Ammon's horn (tissue), 1 donor: ENCODE data around the gene OR2A7.
"Not testable (repeated sequence)": the region's sequence is repeated elsewhere in the genome, so short reads cannot be mapped to it uniquely, and the experiment has no call there.

Experiments
- DNase-seq: peaks from one replicate; pipeline ENCODE4 v3.0.0-alpha.2; 2016; ENCODE audit warnings: low spot score

Gene OR2A7, protein sequence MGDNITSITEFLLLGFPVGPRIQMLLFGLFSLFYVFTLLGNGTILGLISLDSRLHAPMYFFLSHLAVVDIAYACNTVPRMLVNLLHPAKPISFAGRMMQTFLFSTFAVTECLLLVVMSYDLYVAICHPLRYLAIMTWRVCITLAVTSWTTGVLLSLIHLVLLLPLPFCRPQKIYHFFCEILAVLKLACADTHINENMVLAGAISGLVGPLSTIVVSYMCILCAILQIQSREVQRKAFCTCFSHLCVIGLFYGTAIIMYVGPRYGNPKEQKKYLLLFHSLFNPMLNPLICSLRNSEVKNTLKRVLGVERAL

DNA sequence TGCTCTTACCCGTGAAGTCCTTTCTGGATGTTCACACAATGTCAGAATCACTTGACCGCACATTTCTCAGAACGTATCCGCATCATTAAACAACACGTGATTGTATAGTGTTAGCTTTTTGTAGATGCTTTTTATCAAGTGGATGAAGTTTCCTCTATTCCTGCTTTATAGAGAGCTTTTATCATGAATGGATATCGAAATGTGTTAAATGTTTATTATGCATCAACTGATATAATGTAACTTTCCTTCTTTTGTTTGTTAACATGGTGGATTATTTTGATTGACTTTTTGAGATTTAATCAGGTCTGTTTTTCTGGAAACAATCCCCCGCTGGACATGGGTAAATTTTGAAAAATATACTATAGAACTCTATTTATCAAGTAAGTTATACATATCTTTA is at the start of gene OR2A7:
TSS of gene OR2A7 (minus strand) at position 101 of the 400 bp plus-strand sequence. CDS start 5,164 bp downstream, outside the sequence.
- DNase-seq, result not testable (repeated sequence)

GRCh38 chr7:144311872-144312469 is 47.4 kb upstream of the OR2A7 start, which contains the start of gene OR2A1:
TSS of gene OR2A1 (plus strand) at chr7:144312419. CDS start at chr7:144318125, 5,706 bp downstream.
- DNase-seq, result not testable (repeated sequence)

DNA sequence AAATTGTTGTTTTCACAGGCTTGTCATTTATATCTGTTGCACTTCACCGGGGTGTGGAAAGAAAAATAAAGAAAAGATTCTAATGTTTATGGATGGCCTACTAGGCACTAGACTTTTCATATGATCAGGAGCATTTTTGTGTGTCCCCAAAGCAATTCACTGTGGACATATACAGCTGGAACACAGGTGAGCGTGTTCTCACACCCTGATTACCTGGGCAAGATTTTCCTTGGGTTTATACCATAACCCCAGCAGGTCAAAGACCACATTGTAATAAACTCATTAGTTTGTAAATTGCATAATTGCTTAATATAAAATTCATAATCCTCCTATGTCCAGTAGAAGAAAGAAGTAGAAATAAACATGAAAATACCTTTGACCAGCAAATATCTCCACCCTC is 46.6 kb upstream of the OR2A7 start:
- DNase-seq, result not testable (repeated sequence)

GRCh38 chr7:144309702-144310101 is 45.1 kb upstream of the OR2A7 start:
- DNase-seq, result not testable (repeated sequence)

- not testable (repeated sequence) for DNase-seq
Observed at GRCh38 chr7:144305156-144305555, 40.6 kb upstream of the OR2A7 start.

DNA sequence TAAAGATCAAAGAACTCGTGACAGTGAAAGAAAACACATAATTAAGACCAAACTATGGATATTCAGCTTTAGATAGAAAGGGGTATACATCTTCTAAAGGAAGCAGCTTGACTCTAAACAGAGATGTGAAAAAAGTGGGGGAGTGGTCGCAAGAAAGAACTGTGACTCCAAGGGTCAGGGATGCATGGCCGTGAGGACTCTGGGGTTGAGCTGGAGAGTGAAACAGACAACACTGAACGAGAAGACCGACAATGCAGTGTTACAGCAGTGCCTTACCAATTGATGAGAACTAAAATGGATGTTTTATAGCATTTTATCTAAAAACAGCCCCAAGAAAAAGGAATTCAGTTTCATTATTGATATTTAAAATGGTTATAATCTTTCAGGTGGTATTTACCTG is 39.0 kb upstream of the OR2A7 start:
- DNase-seq, result not testable (repeated sequence)

- not testable (repeated sequence) for DNase-seq
Observed at GRCh38 chr7:144302578-144303303, 38.1 kb upstream of the OR2A7 start.

- DNase-seq, result not testable (repeated sequence)
Observed at GRCh38 chr7:144293794-144294499, 29.4 kb upstream of the OR2A7 start.

GRCh38 chr7:144292384-144293161 is 28.0 kb upstream of the OR2A7 start:
- DNase-seq, result not testable (repeated sequence)

- not testable (repeated sequence) for DNase-seq
Observed at GRCh38 chr7:144291607-144292006, 27.0 kb upstream of the OR2A7 start.

- not testable (repeated sequence) for DNase-seq
Observed at GRCh38 chr7:144287171-144287784, 22.7 kb upstream of the OR2A7 start.

DNA sequence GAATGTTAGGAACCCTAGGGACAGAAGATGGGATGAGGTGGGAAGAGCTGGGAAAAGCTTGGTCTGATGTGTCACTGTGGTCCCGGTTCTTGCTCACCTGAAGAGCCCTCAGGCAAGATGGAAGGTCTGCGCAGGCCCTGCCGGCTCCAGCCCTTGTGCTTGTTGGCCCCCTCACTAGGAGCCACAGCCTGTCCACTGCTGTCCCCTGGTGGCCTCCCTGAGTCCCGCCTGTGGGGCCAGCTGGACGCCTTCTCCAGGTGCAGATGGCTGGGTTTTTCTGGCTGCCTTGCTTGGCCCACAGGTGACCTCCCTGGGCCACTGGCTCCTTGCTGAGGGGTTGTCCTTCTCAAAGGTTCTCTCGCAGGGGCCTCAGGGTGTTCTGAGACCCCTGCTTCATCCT is 19.1 kb upstream of the OR2A7 start:
- DNase-seq, result not testable (repeated sequence)

- DNase-seq, result not testable (repeated sequence)
Observed at GRCh38 chr7:144282490-144282889, 17.9 kb upstream of the OR2A7 start.

DNA sequence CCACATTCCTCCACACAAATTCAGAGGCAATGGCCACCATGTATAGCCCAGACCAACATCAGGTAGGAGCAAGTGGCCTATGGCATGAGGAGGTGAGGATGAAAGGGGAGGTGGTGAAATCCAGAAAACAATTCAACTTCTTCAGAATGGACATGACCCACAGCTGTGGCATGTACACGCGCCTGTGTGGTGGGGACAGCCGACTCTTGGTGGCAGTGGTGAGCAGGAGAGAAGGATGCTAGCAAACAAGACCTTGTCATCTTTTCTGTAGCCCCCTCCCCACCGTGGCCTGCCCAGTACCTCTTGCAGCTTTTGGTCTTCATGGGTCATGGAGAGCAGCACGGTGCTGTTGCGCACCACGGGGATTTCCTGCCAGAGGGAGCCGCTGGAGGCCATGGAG is 17.4 kb upstream of the OR2A7 start:
- DNase-seq, result not testable (repeated sequence)

DNA sequence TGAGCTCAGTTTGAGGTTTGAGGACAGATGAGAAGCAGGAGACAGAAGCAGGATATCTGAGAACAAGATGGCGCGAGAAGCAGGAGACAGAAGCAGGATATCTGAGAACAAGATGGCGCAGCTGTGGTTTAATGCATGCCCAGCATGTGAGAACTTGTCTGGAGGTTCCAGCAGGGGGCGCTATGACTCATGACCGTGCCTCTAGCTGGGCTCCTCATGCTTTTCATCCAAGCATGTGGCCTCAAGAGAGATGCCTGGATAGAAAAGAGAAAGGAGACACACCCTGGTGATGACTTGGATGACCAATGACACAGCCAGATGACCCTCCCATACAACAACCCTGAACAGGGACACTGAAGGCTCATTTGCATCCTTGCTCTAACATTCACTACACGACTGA is 15.4 kb upstream of the OR2A7 start:
- not testable (repeated sequence) for DNase-seq

DNA sequence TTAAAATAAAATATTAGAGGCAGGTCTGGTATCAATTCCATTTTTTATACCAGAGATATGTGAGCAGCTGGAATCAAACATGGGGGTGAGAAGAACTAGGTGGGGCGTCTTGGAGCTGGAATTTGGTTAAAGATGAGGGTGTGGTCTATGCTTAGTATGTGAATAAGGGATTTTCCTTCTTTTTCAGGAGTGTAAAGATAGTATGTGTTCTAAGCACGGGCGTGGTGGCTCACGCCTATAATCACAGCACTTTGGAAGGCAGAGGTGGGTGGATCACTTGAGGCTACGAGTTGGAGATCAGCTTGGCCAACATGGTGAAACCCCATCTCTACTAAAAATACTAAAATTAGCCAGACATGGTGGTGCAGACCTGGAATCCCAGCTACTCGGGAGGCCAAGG is 10.7 kb upstream of the OR2A7 start:
- DNase-seq, result not testable (repeated sequence)

- DNase-seq, result not testable (repeated sequence)
Observed at GRCh38 chr7:144269188-144269587, 4.6 kb upstream of the OR2A7 start, which contains the start of gene CTAGE8. TSS of gene CTAGE8 (minus strand) at chr7:144269288. CDS start at chr7:144269250, 38 bp downstream.

DNA sequence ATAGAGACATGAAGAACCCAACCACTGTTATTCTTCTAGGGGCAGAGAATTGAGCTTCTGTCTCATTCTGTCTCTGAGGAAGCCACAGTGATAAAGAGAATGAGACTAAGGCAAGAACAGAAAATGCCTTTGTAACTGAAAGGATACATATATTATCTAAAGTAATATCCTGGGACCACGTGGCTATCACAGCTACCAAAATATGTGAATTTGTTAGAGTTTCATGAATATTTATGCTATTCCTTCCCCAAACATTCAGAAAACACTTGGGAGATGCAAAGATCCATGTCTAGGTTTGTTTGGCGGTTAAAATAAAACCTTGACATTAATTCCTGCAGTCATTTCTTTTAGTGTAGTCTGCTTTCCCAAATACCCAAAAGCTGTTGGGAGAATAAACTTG is 2.5 kb downstream of the OR2A7 start:
- not testable (repeated sequence) for DNase-seq

- not testable (repeated sequence) for DNase-seq
Observed at GRCh38 chr7:144259067-144259466, 5.5 kb downstream of the OR2A7 start.

DNA sequence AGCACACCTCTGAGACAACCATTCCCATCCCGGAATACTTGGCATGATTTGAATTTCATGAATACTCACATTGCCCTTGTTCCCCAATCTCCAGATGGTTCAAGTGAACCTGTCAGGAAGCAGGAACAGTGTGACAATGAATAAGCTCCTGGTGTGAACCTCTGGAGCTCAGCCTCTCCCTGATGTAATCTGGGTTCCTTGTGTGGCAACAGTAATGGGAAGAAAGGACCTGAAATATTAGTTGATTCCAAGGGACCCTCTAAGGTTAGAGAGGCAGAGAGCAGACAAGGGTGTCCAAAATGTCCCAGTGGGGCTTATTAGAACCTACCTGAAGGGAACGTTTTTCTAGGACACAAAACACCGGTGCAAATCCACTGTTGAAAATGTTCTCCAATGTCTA is 8.5 kb downstream of the OR2A7 start:
- no peak for DNase-seq

GRCh38 chr7:144255471-144255897 is 9.1 kb downstream of the OR2A7 start:
- peak; percentile 0 for DNase-seq
